Esophagus squamous epithelium (tissue), 4 donors: ENCODE results near the gene HELZ.
"Not testable (repeated sequence)": the region's sequence is repeated elsewhere in the genome, so short reads cannot be mapped to it uniquely, and the experiment has no call there.

Source experiments
- CTCF ChIP-seq, 6 experiments: fragments of 450-650 bp in 4 of 6; fragments of 200-600 bp in 2 of 6; sonication (generic) in 2 of 6; IDR thresholded peaks; one replicate each; pipeline ENCODE4 v1.5.1; 2016 to 2019; ENCODE audit warnings: antibody characterized with exemption in 6 of 6, mild to moderate bottlenecking in 4 of 6, moderate library complexity in 4 of 6
- POLR2A ChIP-seq, 4 donors: fragments of 450-650 bp; IDR thresholded peaks; one replicate each; pipeline ENCODE4 v1.6.1; 2017; ENCODE audit warnings: antibody characterized with exemption in 4 of 4, mild to moderate bottlenecking in 4 of 4, moderate library complexity in 3 of 4

DNA sequence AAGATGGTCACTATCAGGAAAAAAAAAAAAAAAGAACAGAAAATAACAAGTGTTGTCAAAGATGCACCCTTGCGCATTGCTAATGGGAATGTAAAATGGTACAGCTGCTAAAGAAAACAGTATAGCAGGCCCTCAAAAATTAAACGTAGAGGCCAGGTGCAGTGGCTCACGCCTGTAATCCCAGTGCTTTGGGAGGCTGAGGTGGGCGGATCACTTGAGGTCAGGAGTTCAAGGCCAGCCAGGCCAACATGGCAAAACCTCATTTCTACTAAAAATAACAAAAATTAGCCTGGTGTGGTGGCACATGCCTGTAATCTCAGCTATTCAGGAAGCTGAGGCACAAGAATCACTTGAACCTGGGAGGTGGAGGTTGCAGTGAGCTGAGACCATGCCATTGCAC lies 6.6 kb upstream of the HELZ start:
- not testable (repeated sequence) for TF ChIP-seq CTCF, POLR2A (IDR thresholded peaks at IDR 0.05)
